Esophagus squamous epithelium (tissue), 4 donors: ENCODE data around the gene MOGAT3.

ENCODE experiments used
- CTCF ChIP-seq, 6 experiments: fragments of 450-650 bp in 4 of 6; fragments of 200-600 bp in 2 of 6; sonication (generic) in 2 of 6; IDR thresholded peaks; one replicate each; pipeline ENCODE4 v1.5.1; 2016 to 2019; ENCODE audit warnings: antibody characterized with exemption in 6 of 6, mild to moderate bottlenecking in 4 of 6, moderate library complexity in 4 of 6
- POLR2A ChIP-seq, 4 donors: fragments of 450-650 bp; IDR thresholded peaks; one replicate each; pipeline ENCODE4 v1.6.1; 2017; ENCODE audit warnings: antibody characterized with exemption in 4 of 4, mild to moderate bottlenecking in 4 of 4, moderate library complexity in 3 of 4

DNA sequence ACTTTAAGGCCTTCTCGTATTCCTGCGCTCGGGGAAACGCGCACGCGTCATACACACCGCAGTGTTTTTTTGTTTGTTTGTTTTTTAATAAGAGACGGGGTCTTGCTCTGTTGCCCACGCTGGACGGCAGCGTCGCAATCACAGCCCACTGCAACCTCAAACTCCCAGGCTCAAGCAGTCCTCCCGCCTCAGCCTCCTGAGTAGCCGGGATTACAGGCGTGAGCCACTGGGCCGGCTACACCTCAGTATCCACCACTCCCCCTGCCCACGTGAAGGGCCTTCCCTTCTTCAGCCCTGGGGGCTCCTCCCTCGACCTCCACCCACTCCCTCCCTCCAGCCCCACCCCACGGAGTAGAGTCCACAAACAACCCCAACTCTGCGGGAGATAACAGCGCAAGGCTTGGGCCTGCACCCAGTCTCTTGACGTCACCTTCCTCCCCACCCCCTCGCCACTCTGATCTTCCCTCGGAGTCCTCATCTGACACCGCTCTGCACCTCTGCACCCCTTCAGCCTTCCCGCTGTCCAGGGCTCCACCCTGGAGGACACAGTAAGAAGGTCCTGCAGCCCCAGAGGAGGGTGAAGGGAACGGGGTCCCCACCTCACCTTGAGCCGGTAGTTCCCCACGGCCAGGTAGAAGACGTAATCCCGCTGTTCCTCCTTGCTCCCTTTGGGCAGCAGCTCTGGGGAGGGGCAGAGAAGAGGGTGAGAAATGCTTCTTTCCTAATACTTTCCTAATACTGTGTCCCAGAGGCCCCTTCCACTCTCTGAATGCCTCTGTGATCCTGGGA is 39.6 kb upstream of the MOGAT3 start:
- no peak for TF ChIP-seq CTCF (IDR thresholded peaks at IDR 0.05)
- no peak for TF ChIP-seq POLR2A (IDR thresholded peaks at IDR 0.05)
